Activated naive CD4-positive, alpha-beta T cell treated with anti-CD3 and anti-CD28 coated beads, Interleukin-2, amount 50 U/mL, for 24 hours (primary cell): ENCODE data around the gene PGBD1.
A peak's percentile ranks its signal among the peaks of the same experiment; 100 is the strongest.

Experiments used
- H3K27ac Mint-ChIP-seq: one replicate; pipeline ENCODE4 v1.8.0; 2021; ENCODE audit warnings: mild to moderate bottlenecking, mixed read lengths
- H3K27me3 Mint-ChIP-seq: one replicate; pipeline ENCODE4 v1.8.0; 2021; ENCODE audit warnings: mixed read lengths
- H3K36me3 Mint-ChIP-seq: one replicate; pipeline ENCODE4 v1.8.0; 2021; ENCODE audit warnings: mixed read lengths
- H3K4me1 Mint-ChIP-seq: one replicate; pipeline ENCODE4 v1.8.0; 2021; ENCODE audit warnings: mixed read lengths
- H3K4me3 Mint-ChIP-seq: one replicate; pipeline ENCODE4 v1.8.0; 2021; ENCODE audit warnings: mild to moderate bottlenecking, mixed read lengths
- H3K9me3 Mint-ChIP-seq: one replicate; pipeline ENCODE4 v1.8.0; 2021; ENCODE audit warnings: mixed read lengths

Gene PGBD1

GRCh38 chr6:28281288-28282064 lies at the start of gene PGBD1:
Gene PGBD1, plus strand, starts transcription at chr6:28281572. Its CDS starts 2,242 bp downstream, at chr6:28283814.
- Mint-ChIP-seq H3K27ac (peak within 1 kb of the TSS; percentile 2), H3K27me3 (peaks cover 29% of the 10 kb centered on the region), H3K4me1 (peaks cover 12% of the 10 kb centered on the region), H3K4me3 (peak within 1 kb of the TSS; percentile 84), H3K36me3 (peaks cover 14% of the 10 kb centered on the region), H3K9me3 (peaks cover 7% of the 10 kb centered on the region)

GRCh38 chr6:28232785-28233184 lies 48.6 kb upstream of the PGBD1 start:
- H3K27me3 Mint-ChIP-seq, result peaks cover 14% of the 10 kb centered on the region
- H3K36me3 Mint-ChIP-seq, result peaks cover 2% of the 10 kb centered on the region
- H3K9me3 Mint-ChIP-seq, result no peaks in the 10 kb centered on the region
- no peaks in the 10 kb centered on the region for H3K4me1 Mint-ChIP-seq
- H3K4me3 Mint-ChIP-seq, result no peak overlapping the region
- H3K27ac Mint-ChIP-seq, result no peak overlapping the region

- Mint-ChIP-seq H3K9me3 (no peaks in the 10 kb centered on the region), H3K4me3 (no peak overlapping the region), H3K4me1 (no peaks in the 10 kb centered on the region), H3K27me3 (peaks cover 13% of the 10 kb centered on the region), H3K36me3 (peaks cover 2% of the 10 kb centered on the region), H3K27ac (no peak overlapping the region)
Observed at GRCh38 chr6:28235912-28236452, 45.4 kb upstream of the PGBD1 start.

GRCh38 chr6:28239636-28240035 lies 41.7 kb upstream of the PGBD1 start:
- Mint-ChIP-seq H3K4me3 (no peak overlapping the region), H3K27me3 (peaks cover 10% of the 10 kb centered on the region), H3K9me3 (no peaks in the 10 kb centered on the region), H3K4me1 (no peaks in the 10 kb centered on the region), H3K27ac (no peak overlapping the region), H3K36me3 (peaks cover 9% of the 10 kb centered on the region)

- Mint-ChIP-seq H3K36me3 (peaks cover 12% of the 10 kb centered on the region), H3K27ac (no peak overlapping the region), H3K4me1 (no peaks in the 10 kb centered on the region), H3K27me3 (peaks cover 7% of the 10 kb centered on the region), H3K4me3 (no peak overlapping the region), H3K9me3 (no peaks in the 10 kb centered on the region)
Observed at GRCh38 chr6:28240471-28240870, 40.9 kb upstream of the PGBD1 start.

- H3K36me3 Mint-ChIP-seq, result peaks cover 30% of the 10 kb centered on the region
- H3K27me3 Mint-ChIP-seq, result no peaks in the 10 kb centered on the region
- no peak overlapping the region for H3K27ac Mint-ChIP-seq
- H3K9me3 Mint-ChIP-seq, result no peaks in the 10 kb centered on the region
- no peak overlapping the region for H3K4me3 Mint-ChIP-seq
- H3K4me1 Mint-ChIP-seq, result peaks cover 14% of the 10 kb centered on the region
Observed at GRCh38 chr6:28243946-28244345, 37.4 kb upstream of the PGBD1 start.

GRCh38 chr6:28245206-28245941 lies 36.0 kb upstream of the PGBD1 start:
- no peaks in the 10 kb centered on the region for H3K27me3 Mint-ChIP-seq
- H3K9me3 Mint-ChIP-seq, result no peaks in the 10 kb centered on the region
- no peak overlapping the region for H3K27ac Mint-ChIP-seq
- H3K4me3 Mint-ChIP-seq, result no peak overlapping the region
- peaks cover 26% of the 10 kb centered on the region for H3K4me1 Mint-ChIP-seq
- H3K36me3 Mint-ChIP-seq, result peaks cover 33% of the 10 kb centered on the region

- H3K4me3 Mint-ChIP-seq, result no peak overlapping the region
- no peaks in the 10 kb centered on the region for H3K9me3 Mint-ChIP-seq
- peaks cover 49% of the 10 kb centered on the region for H3K4me1 Mint-ChIP-seq
- H3K36me3 Mint-ChIP-seq, result peaks cover 29% of the 10 kb centered on the region
- H3K27me3 Mint-ChIP-seq, result no peaks in the 10 kb centered on the region
- H3K27ac Mint-ChIP-seq, result no peak overlapping the region
Observed at GRCh38 chr6:28248916-28249315, 32.5 kb upstream of the PGBD1 start.

GRCh38 chr6:28250747-28251146 lies 30.6 kb upstream of the PGBD1 start:
- peaks cover 20% of the 10 kb centered on the region for H3K36me3 Mint-ChIP-seq
- H3K27ac Mint-ChIP-seq, result no peak overlapping the region
- no peaks in the 10 kb centered on the region for H3K27me3 Mint-ChIP-seq
- no peaks in the 10 kb centered on the region for H3K9me3 Mint-ChIP-seq
- H3K4me1 Mint-ChIP-seq, result peaks cover 47% of the 10 kb centered on the region
- H3K4me3 Mint-ChIP-seq, result peak overlapping the region; percentile 67

GRCh38 chr6:28251661-28252008 lies 29.7 kb upstream of the PGBD1 start:
- H3K27ac Mint-ChIP-seq, result peak overlapping the region; percentile 95
- H3K9me3 Mint-ChIP-seq, result no peaks in the 10 kb centered on the region
- peaks cover 45% of the 10 kb centered on the region for H3K4me1 Mint-ChIP-seq
- peaks cover 16% of the 10 kb centered on the region for H3K36me3 Mint-ChIP-seq
- peak overlapping the region; percentile 98 for H3K4me3 Mint-ChIP-seq
- H3K27me3 Mint-ChIP-seq, result no peaks in the 10 kb centered on the region

GRCh38 chr6:28252009-28252975 lies 29.1 kb upstream of the PGBD1 start, which contains the start of gene ZKSCAN4:
Gene ZKSCAN4, minus strand, starts transcription at chr6:28252269. Its CDS starts 289 bp downstream, at chr6:28251980.
- H3K27me3 Mint-ChIP-seq, result no peaks in the 10 kb centered on the region
- H3K36me3 Mint-ChIP-seq, result peaks cover 11% of the 10 kb centered on the region
- peaks cover 45% of the 10 kb centered on the region for H3K4me1 Mint-ChIP-seq
- H3K27ac Mint-ChIP-seq, result peak within 1 kb of the TSS; percentile 95
- H3K4me3 Mint-ChIP-seq, result peak within 1 kb of the TSS; percentile 98
- H3K9me3 Mint-ChIP-seq, result no peaks in the 10 kb centered on the region

GRCh38 chr6:28254121-28254519 lies 27.3 kb upstream of the PGBD1 start:
- no peak overlapping the region for H3K4me3 Mint-ChIP-seq
- H3K27ac Mint-ChIP-seq, result no peak overlapping the region
- peaks cover 10% of the 10 kb centered on the region for H3K36me3 Mint-ChIP-seq
- H3K27me3 Mint-ChIP-seq, result peaks cover 3% of the 10 kb centered on the region
- no peaks in the 10 kb centered on the region for H3K9me3 Mint-ChIP-seq
- peaks cover 40% of the 10 kb centered on the region for H3K4me1 Mint-ChIP-seq

- peaks cover 3% of the 10 kb centered on the region for H3K27me3 Mint-ChIP-seq
- H3K9me3 Mint-ChIP-seq, result no peaks in the 10 kb centered on the region
- no peak overlapping the region for H3K27ac Mint-ChIP-seq
- no peak overlapping the region for H3K4me3 Mint-ChIP-seq
- peaks cover 14% of the 10 kb centered on the region for H3K4me1 Mint-ChIP-seq
- H3K36me3 Mint-ChIP-seq, result peaks cover 8% of the 10 kb centered on the region
Observed at GRCh38 chr6:28257042-28257441, 24.3 kb upstream of the PGBD1 start.

GRCh38 chr6:28258877-28259777 lies 22.2 kb upstream of the PGBD1 start, which contains the start of gene NKAPL:
Gene NKAPL, plus strand, starts transcription at chr6:28259297. Its CDS starts 75 bp downstream, at chr6:28259372.
- peak within 1 kb of the TSS; percentile 55 for H3K4me3 Mint-ChIP-seq
- peaks cover 3% of the 10 kb centered on the region for H3K27me3 Mint-ChIP-seq
- no peaks in the 10 kb centered on the region for H3K9me3 Mint-ChIP-seq
- peaks cover 8% of the 10 kb centered on the region for H3K36me3 Mint-ChIP-seq
- H3K27ac Mint-ChIP-seq, result no peak within 1 kb of the TSS
- peaks cover 12% of the 10 kb centered on the region for H3K4me1 Mint-ChIP-seq
